GM06990 (cell line): ENCODE data around the gene FARSB.

Source experiments
- DNase-seq: peaks from one replicate; pipeline ENCODE4 v3.0.0-alpha.2; 2011; ENCODE audit not compliant: insufficient read length; ENCODE audit errors: extremely low read depth
- H3K27me3 ChIP-seq: replicated peaks from 2 replicates; pipeline ENCODE4 v1.6.0; 2011; ENCODE audit warnings: low read length; ENCODE audit not compliant: control insufficient read depth, insufficient read depth
- H3K36me3 ChIP-seq: 2 replicates; pipeline ENCODE4 v1.5.1; 2011; ENCODE audit warnings: low read length; ENCODE audit not compliant: control insufficient read depth, insufficient read depth
- H3K4me3 ChIP-seq: replicated peaks from 2 replicates; pipeline ENCODE4 v1.5.1; 2011; ENCODE audit warnings: low read depth, mild to moderate bottlenecking, control low read depth, low read length
- CTCF ChIP-seq: IDR thresholded peaks from 2 replicates; pipeline ENCODE4 v1.5.1; 2011; ENCODE audit warnings: low read length, control low read depth, mild to moderate bottlenecking, inconsistent platforms; ENCODE audit not compliant: insufficient read depth, poor library complexity, severe bottlenecking

Gene FARSB

GRCh38 chr2:222575618-222576017, 80.3 kb downstream of the FARSB start:
- Histone ChIP-seq H3K4me3 (no peak overlapping the region), H3K27me3 (no peaks in the 10 kb centered on the region), H3K36me3 (peaks cover 7% of the 10 kb centered on the region)
- no peak for TF ChIP-seq CTCF
- no peak for DNase-seq

DNA sequence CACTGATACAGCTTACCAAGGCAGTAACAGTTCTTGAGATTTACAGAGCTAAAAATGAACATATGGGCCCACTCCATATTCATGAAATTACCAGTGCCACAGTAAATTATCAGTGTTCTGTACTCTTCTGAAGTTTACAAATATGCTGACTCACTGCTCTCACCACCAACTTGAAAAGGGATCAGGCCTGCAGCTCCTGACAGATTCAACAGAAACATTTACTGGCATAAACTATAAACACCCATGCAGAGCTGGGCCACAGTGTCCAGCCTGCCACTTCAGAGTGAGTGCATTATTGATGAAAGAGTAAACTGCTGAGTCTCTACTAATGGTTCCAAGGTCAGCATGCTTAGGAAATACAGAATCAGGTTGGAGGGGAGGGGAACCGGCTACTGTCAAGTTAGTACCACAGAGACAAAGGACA, 83.1 kb downstream of the FARSB start:
- Histone ChIP-seq H3K27me3 (no peaks in the 10 kb centered on the region), H3K4me3 (no peak overlapping the region), H3K36me3 (peaks cover 6% of the 10 kb centered on the region)
- no peak for DNase-seq
- TF ChIP-seq CTCF = no peak

- DNase-seq = no peak
- no peaks in the 10 kb centered on the region for H3K27me3 ChIP-seq
- TF ChIP-seq CTCF = no peak
- H3K4me3 ChIP-seq = no peak overlapping the region
- H3K36me3 ChIP-seq = peaks cover 6% of the 10 kb centered on the region
These were observed 83.6 kb downstream of the FARSB start for GRCh38 chr2:222572264-222572721.

DNA sequence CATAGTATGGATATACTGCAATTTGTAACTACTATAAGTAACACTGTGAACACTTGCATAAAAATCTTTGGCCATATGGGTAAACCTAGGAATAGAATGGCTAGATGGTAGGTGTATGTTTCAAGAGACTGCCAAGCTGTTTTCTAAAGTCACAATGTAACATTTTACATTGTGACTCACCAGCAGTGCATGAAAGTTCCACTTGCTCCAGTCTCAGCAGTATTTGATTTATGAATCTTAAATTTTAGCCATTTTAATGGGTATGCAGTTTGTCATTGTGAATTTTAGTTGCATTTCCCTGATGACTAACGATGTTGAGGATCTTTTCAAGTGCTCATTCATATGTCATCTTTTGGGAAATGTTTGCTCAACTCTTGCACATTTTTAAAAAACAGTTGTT, 86.1 kb downstream of the FARSB start:
- no peak for DNase-seq
- H3K27me3 ChIP-seq = no peaks in the 10 kb centered on the region
- no peak for TF ChIP-seq CTCF
- H3K36me3 ChIP-seq = peaks cover 6% of the 10 kb centered on the region
- H3K4me3 ChIP-seq = no peak overlapping the region

GRCh38 chr2:222568865-222569264, 87.0 kb downstream of the FARSB start:
- no peak for DNase-seq
- Histone ChIP-seq H3K36me3 (peaks cover 6% of the 10 kb centered on the region), H3K4me3 (no peak overlapping the region), H3K27me3 (no peaks in the 10 kb centered on the region)
- no peak for TF ChIP-seq CTCF

GRCh38 chr2:222566229-222566628, 89.7 kb downstream of the FARSB start:
- no peak for TF ChIP-seq CTCF
- DNase-seq = no peak
- Histone ChIP-seq H3K27me3 (no peaks in the 10 kb centered on the region), H3K4me3 (no peak overlapping the region), H3K36me3 (peaks cover 2% of the 10 kb centered on the region)
